GM21515 (cell line): ENCODE data around the gene PPP1R8.
"Not testable (repeated sequence)": the region's sequence is repeated elsewhere in the genome, so short reads cannot be mapped to it uniquely, and the experiment has no call there.

ENCODE experiments used
- ATAC-seq: cut with Tn5 transposase; IDR thresholded peaks from one replicate; pipeline ENCODE4 v1.9.1; 2021; ENCODE audit not compliant: unreplicated experiment

The PPP1R8 gene

DNA sequence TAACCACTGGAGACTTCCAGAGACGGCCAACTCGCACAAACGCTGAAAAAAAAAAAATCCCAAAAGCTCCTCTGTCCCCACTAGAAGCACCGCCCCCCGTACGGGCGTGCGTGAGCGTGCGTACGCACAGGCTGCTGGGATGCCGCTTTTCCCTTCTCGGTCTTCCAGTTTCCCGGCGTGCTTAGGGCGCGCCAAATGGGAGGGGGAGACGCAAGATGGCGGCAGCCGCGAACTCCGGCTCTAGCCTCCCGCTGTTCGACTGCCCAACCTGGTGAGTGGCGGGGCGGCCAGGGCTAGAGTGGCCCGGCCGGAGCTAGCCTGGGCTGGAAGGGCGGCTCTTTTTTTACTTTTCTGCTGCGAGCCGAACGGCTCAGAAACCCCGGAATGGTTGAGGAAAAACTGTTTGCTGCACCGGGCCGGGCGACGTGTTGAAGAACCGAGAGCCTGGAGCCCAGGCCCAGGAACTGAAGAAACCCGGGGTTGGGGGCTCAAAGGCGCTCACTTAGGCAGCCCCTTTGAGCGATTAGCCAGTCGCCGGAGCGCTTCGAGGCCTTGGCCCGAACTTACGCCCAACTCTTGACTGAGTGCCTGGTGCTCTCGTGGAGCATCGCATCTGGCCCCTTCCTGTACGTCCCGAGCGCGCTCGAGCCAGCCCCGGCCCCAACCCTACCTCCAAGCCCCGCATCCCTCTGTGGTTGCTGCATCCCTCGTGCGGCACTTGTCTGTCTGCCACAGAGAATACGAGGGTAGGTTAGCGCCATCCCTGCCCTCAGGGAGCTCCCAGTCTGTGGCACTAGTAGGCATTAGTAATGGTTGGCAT, at the start of gene PPP1R8:
TSS of gene PPP1R8 (plus strand) at position 162 of the 820 bp plus-strand sequence. CDS start at position 216, 54 bp downstream.
- ATAC-seq: peak; percentile 82

DNA sequence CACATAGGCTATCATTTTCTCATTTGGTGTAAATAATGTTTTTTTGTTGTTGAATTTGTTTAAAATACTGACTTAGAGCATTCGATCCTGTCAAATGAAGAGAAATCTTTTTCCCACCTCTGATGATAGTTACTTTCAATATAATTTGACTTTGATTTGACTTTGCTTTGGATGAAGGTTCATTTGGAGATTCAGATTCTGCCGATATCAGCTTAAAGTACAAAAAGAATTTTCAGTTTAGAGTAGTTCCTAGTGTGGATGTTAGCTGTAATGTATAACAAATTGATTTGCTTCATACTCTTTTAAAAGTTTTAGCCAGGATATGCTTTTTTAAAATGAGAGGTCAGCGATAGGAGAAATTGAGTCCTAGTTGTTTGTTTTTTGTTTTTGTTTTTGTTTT, 47.6 kb upstream of the PPP1R8 start:
- no peak for ATAC-seq

DNA sequence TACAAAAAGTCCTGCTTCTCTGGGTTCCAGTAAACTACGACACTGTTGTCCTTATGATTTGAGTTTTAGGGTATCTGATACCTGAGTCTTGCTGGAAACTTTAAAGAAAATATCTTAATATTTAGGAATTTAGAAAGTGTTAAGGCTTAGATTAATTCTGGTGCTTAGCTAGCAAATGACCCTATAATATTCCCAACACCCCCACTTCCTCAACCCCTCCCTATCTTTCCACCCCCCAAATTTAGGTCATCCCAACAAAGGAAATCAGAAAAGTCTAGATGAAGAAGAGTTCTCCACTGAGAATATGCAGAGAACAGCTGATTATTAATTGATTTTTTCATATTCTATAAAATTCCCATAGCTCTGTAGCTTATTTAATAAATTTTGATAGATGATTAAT, 45.9 kb upstream of the PPP1R8 start:
- ATAC-seq: no peak

DNA sequence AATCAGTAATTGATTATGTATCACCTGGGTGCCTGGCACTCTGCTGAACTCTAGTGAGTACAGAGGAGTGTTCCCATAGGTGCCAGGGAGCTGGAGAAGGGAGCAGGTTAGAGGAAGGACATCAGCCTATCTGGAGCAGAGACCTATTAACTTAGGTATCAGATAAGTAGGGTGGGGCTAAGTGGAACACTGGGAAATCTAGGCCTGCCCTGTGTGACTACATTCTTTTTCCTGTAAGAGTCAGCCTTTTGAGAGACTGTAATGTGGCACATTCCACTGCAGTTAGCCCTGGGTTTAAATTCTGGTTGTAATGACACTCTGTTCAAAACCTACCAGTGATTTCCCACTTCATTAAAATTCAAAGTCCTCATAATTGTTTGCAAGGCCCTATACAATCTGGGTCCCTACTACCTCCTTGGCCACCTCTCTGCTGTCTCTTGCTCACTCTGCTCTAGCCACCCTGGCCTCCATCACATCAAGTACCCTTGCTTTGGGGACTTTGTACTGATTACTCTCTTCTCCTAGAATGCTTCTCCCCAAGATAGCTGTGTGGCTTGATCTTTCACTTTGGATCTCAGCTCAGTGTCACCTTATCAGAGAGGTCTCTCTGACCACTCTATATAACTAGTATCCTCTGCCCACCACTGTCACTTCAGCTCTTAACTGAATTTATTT, 44.7 kb upstream of the PPP1R8 start:
- no peak for ATAC-seq

DNA sequence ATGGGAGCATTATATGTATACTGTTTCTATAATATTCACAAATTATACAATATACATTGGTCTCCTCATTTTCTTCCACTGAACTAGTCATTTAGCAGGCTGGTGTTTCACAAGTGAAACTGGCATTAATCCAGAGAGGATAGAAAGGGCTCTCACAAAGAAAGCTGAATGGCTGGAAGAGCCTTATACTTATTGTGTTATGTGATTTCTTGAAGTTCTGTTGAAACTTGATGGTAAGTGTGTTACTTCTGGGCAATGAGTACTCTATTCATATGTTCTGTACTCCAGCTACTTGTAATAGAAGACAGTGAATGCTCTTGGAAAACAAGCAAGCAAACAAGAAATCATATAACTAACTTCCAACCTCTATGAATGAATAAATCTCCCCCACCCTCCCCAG, 42.7 kb upstream of the PPP1R8 start:
- ATAC-seq: no peak

DNA sequence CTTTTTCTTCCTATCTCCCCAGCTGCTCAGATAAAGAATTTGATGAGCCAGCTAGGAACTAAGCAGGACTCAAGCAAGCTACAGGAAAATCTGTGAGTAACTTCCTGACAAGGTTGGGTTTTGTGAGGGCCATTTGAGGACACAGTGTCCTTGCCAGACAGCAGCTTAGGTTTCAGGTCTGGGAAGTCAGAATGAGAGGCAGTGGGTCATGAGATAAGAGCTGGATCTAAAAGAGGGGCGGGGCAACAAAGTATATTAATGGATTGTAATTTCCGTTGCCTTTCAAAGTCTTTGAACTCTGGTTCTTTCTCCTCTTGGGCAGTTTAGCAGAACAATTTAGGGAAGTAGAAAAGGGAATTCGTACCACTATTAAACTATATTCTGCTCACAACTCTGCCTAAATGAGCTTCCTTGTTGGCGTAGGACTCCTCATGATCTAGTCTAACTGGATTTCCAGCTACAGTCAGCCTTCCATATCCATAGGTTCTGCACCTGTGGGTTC, 41.0 kb upstream of the PPP1R8 start:
- ATAC-seq: no peak

DNA sequence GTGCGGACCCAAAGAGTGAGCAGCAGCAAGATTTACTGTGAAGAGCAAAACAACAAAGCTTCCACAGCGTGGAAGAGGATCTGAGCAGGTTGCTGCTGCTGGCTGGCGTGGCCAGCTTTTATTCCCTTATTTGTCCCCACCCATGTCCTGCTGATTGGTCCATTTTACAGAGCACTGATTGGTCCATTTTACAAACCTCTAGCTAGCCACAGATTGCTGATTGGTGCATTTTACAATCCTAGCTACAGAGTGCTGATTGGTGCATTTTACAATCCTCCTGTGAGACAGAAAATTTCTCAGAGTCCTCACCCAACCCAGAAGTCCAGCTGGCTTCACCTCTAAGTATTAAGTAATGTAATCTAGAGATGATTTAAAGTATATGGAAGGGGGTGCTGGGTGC, 40.3 kb upstream of the PPP1R8 start:
- not testable (repeated sequence) for ATAC-seq

DNA sequence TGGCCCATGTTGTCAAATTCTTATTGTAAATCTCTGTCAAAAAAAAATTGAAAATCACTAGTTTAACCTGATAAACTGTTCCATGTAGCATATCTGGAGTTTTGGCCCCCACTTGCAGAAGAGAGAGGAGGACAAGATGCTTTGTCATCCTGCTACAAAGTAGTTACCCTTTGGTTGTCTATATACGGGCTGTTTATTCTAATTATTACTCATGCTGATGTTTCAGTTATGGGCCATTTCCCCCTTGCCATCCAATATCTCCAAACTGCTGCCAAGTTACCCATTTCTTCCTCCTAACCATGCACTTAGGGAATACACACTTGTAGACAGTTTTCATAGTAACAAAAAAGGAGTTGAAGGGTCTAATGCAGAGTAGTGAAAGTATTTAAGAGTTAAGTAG, 35.0 kb upstream of the PPP1R8 start:
- ATAC-seq: no peak

DNA sequence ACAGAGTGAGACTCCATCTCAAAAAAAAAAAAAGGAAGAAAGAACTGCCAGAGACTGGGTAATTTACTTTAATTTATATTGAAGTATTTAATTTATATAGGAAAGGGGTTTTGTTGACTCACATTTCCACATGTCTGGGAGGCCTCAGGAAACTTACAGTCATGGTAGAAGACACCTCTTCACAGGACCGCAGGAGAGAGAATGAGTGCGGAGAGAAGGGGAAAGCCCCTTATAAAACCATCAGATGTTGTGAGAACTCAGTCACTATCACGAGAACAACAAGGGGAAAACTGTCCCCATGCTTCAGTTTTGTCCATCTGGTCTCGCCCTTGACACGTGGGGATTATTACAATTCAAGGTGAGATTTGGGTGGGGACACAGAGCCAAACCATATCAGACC, 25.8 kb upstream of the PPP1R8 start:
- ATAC-seq: no peak

DNA sequence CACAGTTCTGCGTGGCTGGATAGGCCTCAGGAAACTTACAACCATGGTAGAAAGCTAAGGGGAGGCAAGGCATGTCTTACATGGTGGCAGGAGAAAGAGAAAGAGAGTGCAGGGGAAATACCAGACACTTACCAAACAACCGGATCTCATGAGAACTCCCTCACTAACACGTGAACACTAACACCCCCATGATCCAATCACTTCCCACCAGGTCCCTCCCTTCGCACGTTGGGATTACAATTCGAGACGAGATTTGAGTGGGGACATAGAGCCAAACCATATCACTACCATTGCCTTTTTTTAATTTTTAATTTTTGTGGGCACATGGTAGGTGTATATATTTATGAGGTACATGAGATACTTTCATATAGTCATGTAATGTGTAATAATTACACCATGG, 23.8 kb upstream of the PPP1R8 start:
- no peak for ATAC-seq

DNA sequence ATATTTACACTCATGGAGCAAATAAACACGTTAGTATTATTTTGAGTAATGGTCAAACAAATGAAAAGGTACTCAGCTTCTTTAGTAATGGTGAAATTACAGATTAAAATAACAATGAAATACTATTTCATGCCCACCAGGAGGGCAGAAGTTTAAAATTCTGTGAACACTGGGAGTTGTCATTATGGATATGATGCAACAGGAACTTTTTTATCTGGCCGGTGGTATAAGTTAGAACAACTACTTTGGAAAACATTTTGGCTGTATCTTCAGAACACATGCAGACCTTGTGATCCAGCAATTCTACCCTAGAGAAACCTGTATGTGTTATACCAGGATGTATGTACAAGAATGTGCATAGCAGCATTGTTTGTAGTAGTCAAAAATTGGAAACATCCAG, 23.2 kb upstream of the PPP1R8 start:
- no peak for ATAC-seq

DNA sequence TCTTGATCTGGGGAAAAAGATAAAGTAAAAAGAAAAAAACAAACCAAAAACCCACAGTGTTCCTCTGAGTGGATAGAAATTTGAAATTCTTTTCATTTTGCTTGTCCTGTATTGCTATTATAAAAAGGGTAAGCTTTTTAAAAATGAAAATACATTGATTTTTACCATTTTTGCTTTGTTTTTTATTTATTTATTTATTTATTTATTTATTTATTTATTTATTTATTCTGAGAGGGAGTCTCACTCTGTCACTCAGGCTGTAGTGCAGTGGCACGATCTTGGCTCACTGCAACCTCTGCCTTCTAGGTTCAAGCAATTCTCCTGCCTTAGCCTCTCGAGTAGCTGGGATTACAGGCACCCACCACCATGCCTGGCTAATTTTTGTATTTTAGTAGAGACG, 22.5 kb upstream of the PPP1R8 start:
- ATAC-seq: not testable (repeated sequence)

DNA sequence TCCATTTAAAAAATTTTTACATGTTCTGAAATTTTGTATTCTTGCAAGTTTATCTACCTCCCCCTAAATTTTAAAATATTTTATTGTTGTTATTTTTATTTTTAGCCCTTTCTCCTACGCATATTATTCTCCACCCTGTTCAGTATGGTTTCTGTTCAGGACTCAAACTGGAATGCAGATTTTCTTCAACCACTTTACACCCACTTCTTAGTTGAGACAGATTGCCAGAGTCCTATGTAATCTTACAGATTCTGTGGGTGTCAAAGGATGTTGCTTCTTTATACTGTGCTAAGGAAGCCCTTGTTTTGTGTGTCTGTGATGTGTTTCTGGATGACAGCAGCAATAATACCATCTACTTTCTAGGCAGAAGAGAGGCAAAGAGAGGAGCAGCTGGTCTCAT, 20.7 kb upstream of the PPP1R8 start:
- ATAC-seq: no peak

DNA sequence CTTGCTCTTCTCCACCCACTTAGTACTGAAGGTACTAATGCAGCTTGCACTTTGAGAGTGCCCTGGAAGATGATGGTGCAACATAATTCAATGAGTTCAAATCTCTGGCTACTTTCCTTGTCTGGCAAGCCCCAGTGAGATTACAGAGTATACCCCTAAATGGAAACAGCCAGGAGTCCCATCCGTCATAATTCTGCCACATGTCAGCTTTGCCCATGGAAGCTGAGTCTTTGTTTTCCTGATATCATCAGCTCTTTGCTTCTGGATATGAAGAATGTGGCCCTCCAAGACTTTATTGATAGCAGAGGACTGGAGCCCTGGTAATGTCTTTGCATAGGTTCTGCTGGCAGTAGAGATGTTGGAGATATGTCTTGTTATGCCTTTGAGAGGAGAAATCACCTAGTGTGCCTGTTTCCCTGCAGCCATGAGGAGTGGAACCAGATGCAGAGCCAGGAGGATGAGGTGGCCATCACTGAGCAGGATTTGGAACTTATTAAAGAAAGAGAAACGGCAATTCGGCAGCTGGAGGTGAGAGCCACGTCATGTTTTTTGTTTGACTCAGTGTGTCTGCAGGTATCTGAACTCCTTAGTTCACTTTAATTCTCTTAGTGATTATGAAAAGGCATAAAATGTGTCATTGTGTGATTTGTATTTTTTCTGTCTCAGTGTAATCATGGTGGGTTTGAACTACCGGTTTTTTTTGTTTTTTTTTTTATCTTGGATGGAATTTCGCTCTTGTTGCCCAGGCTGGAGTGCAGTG, 18.7 kb upstream of the PPP1R8 start:
- ATAC-seq: no peak

DNA sequence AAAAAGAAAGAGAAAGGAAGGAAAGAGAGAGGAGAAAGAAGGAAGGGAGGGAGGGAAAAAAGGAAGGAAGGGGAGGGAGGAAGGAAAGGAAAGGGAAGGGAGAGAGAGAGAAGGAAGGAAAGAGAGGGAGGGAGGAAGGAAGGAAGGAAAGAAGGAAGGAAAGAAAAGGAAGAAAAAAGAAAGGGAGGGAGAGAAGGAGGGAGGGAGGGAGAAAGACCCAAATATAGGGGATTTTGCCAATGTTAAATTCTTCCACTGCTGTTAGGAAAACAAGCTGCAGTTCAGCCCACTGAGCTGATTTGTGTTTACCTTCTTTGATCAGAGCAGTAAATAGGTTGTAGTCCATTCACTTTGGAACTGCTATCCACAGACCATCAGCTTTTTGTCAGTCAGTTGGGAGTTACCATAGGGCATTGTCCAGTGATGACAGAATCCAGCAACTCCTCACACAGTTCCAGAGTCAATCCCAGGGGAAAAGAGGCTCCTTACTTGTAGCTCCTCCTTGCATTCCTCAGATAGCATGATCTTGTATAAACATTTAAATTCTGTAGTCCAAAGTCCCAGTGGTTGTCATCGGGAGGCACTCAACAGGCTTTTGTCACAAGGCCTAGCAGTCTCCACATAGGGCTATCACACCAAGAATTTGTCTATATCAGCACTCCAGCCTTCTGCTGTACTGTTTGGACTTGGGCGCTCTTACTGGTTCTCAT, 13.5 kb upstream of the PPP1R8 start:
- ATAC-seq: no peak

DNA sequence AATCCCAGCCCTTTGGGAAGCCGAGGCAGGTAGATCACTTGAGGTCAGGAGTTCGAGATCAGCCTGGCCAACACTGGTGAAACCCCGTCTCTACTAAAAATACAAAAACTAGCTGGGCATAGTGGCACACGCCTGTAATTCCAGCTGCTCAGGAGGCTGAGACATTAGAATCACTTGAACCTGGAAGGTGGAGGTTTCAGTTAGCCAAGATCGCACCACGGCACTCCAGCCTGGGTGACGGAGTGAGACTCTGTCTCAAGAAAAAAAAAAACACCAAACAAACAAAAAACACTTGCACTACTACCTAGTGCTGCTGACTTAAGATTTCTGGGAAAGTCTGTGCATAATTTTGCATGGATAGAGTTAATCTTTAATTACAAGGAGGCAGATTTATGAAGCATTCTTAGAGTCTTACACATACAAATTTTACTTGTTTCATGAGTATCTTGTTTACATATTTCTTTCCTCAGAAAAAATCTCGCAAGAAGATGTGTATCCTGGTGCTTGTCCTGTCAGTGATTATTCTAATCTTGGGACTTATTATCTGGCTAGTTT, 8.7 kb upstream of the PPP1R8 start:
- ATAC-seq: no peak

DNA sequence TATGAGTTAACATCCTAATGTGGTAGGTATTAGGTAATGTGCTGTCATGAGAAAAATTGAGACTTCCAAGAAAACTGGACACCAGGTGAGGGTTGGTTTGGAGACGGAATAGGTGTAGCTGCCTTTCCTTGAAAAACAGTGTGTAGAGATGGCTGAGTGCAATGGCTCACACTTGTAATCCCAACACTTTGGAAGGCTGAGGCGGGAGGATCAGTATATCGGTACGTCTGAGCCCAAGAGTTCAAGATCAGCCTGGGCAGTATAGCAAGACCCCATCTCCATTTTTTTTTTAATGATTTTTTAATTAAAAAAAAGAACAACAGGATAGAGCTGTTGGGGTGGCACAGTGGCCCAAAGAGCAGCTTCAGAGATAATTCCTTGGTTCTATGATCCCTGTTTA, 6.8 kb upstream of the PPP1R8 start:
- ATAC-seq: no peak

DNA sequence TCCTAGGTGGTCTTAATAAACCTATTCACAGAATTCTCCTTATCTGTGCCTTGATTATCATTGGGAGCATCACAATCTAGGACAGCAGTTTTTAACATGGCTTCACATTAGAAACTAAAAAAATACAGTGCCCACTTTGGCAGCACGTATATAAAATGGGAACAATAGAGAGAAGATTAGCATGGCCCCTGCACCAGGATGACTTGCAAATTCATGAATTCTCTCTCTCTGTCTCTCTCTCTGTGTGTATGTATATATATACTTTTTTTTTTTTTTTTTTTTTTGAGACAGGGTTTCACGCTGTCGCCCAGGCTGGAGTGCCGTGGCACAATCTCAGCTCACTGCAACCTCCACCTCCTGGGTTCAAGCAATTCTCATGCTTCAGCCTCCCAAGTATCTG, 6.2 kb upstream of the PPP1R8 start:
- no peak for ATAC-seq

DNA sequence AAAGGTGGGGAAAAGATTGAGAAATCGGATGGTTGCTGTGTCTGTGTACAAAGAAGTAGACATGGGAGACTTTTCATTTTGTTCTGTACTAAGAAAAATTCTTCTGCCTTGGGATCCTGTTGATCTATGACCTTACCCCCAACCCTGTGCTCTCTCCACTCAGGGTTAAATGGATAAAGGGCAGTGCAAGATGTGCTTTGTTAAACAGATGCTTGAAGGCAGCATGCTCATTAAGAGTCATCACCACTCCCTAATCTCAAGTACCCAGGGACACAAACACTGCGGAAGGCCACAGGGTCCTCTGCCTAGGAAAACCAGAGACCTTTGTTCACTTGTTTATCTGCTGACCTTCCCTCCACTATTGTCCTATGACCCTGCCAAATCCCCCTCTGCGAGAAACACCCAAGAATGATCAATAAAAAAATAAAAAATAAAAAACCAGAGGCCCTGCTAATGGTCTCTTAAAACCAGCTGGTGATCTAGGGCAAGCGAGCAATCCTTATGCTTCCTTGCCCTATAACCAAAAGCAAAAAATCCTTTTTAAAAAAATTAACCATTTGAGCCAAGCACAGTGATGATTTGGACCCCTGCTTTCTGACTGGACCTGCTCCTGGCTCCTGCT, 1.1 kb upstream of the PPP1R8 start:
- not testable (repeated sequence) for ATAC-seq
